HG03095 (cell line): ENCODE data around the gene SGMS1.
A peak's percentile ranks its signal among the peaks of the same experiment; 100 is the strongest.
"Not testable (repeated sequence)": the region's sequence is repeated elsewhere in the genome, so short reads cannot be mapped to it uniquely, and the experiment has no call there.

ENCODE experiments used
- ATAC-seq: cut with Tn5 transposase; IDR thresholded peaks from one replicate; pipeline ENCODE4 v1.9.1; 2021; ENCODE audit warnings: moderate library complexity; ENCODE audit not compliant: unreplicated experiment

Gene SGMS1

GRCh38 chr10:50511492-50512213 is 112.1 kb downstream of the SGMS1 start:
- ATAC-seq, result no peak

DNA sequence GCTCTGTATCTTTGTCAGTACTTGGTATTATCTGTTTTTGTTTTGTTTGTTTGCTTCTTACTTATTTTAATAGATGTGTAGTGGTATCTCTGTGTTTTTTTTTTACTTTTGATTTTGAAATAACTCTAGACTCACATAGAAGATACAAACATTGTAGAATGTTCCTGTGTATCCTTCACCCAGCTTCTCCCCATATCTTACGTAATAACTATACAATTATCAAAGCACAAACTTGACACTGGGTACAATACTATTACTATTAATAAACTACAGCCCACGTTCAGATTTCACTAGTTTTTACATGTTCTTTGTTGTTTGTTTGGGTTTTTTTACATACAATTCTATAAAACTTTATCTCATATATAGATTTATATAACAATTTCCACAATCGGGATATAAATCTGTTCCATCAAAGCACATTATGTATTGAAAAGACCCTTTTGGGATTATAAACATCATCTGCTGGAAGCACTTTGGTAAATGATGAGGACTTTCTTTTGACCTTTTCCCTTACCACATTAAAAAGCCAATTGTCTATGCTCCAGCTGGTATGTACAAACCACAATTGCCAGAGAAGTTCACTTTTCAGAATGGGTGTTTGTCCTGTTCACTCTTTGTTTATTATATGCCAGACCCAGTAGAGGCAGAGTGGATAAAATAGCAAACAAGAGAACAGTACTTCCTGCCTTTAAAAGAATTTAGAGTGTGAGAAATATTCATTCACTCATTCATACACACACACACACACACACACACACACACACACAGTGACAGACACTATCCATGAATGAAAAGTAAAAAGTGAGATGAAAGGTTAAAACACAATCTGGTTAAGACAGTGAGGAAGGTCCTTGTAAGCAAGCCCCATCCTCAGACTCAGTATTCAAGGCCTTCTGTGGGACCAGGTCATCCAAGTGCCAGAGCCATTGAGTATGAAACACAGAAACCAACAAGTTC is 113.0 kb downstream of the SGMS1 start:
- ATAC-seq, result no peak

DNA sequence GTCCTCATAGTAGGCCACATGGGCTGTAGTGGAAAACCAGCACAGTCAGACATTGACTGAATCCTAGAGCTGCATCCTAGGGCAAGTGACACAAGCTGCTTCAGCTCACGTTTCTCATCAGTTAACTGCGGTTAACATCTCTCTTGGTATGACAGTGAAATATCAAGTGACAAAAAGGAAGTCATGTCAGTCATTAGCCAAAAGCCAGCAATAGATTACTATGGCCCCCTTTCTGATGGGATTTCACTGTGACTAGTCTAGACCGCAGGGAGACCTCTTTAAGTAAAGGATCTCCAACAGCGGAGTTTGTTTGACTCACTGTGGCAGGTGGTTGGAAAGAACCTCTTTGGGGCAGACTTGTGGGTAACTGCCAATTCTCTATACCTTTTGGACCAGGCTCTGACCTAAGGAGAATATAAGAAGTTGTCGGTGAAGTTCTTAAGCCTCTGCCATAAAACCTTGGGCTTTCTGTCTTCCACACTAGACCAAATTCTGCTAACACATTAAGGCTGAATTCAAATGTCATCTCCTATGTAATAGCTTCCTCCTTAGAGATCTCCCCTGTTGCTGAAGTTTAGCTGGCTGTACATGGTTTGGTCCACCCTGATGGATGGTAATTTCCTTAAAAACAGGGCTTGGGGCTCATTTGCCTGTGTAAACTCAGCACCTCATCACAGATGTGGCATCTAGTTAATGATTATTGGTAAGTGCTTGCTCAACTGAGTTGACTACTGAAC is 115.3 kb downstream of the SGMS1 start:
- ATAC-seq, result peak; percentile 69

DNA sequence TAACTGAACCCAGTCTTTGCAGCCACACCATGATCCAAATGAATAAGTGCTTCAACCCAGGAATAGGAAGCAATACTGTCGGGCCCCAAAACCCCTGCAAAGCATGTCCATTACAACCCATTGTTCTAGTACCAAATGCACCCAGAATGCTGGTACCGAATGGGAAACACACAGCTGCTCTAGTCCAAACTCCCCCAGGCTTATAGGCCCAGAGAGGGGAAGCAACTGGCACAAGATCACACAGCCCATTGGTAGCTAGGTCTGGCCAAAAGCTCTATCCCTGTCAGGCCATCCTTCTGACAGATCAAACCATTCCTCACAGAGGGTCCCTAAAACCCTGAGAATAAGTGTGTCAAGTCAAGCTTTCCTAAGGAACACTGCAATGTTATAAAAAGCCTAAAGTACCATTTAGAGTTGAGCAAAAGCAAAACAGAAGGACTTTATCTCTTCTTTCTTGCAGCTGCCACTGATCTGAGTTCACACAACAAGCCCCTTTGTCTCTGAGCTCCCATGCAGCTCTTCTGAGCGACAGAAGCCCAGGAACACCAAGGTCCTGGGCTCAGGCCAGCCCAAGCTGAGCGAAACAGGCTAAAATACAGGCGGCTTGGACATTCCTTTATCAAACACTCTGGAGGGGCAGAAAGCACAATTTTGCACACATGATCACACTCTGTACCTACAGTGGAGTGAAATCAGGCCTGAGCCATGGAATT is 116.7 kb downstream of the SGMS1 start:
- no peak for ATAC-seq

- no peak for ATAC-seq
These were observed 119.4 kb downstream of the SGMS1 start for GRCh38 chr10:50504389-50504788.

DNA sequence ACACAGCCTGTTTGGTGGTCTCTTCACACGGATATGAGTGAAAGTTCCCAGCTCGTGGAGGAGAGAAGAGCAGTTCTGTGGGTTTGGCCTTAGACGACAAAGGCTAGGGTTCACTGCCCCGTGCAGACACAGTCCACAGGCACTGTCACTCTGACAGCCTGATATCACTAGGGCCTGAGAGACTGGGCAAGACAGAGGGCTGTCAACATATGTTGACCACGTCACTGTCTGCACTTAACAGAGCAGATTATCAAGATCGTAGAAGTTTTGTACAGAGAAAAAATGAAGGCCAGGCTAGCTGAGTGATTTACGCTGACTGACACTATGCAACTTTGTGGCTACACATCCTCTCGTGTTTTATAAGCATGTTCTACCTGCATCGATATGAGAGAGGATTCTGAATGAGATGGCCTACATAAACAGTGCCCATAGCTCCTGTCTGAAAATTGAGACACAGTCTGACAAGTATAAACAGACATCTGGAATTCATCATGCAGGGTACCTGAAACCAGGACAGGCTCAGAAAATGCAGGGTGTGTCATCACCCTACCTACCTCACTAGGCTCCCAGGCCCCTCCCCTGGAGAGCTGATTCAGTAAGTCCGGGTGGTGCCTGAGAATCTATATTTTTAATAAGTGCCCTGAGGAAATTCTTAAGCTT is 120.0 kb downstream of the SGMS1 start:
- no peak for ATAC-seq

- not testable (repeated sequence) for ATAC-seq
These were observed 120.6 kb downstream of the SGMS1 start for GRCh38 chr10:50503156-50503555.

DNA sequence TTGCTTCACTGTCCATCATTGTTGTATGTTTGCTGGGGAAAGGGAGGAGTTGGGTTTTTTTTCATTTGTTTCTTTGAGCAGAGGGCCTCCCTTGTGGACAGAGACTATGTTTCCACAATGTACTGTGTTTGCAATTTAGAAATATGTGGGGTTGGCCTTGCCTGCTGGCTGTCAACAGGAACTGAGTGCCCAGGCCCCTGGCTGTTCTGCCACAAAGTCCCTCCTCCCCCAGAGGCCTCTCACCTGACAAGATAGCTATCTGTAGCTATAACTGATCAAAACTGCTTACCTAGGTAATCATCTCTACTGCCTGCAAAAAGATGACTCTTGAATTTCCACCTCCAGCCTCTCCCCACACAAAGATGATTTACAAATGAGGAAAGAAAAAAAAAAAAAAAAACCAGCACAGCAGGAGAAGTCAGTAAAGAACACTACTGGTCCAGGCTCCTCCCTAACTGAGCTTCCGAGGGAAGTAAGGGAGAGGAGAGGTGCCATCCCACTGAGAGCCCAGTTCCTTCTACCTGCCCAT is 121.8 kb downstream of the SGMS1 start:
- ATAC-seq, result no peak

DNA sequence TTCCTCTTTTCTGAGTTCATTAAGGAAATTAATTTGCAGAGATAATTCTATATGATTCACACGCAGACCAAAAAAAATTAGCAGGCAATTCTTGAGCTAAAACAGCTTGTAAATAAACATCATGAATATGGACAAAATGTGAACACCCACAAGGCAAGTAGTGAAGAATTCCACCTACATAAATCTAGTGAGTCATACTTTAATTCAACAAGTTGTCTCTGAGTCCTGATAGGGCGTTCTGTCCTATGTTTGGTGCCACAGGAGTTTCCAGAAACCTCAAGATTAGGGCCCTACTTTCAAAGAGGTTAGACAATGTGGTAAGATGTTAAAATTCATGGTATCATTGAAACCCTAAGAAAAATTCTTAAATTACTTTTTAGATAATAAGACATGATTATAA is 122.3 kb downstream of the SGMS1 start:
- ATAC-seq, result no peak

DNA sequence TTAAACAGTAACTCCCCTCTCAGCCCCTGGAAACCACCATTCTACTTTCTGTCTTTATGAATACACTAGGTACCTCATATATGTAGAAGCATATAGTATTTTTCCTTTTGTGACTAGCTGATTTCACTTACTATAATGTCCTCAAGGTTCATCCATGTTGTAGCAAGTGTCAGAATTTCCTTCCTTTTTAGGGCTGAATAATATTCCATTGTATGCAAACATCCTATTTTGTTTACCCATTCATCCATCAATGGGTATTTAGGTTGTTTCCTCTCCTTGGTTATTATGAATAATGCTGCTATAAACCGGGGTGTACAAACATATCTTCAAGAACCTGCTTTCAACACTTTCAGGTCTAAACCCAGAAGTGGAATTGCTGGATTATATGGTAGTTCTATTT is 125.3 kb downstream of the SGMS1 start:
- ATAC-seq, result no peak

GRCh38 chr10:50497758-50498157 is 126.0 kb downstream of the SGMS1 start:
- ATAC-seq, result peak; percentile 92

DNA sequence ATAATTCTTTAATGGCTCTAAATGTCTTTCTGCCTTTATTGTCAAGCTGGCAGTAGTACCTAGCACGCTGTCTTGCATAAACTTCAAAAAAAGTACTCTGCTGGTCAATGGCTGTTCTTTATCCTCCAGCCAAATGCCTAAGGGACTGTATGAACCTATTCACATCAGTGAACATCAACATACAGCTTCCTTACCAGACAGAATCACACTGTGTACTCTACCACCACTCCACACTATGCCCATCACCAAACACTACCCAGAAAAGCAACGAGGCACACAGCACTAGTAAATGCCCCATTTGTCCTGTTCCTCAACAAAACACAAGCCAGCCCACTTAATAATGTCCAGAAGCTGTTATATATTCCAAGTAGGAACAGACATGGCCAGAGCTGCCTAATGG is 127.5 kb downstream of the SGMS1 start:
- ATAC-seq, result no peak

- ATAC-seq, result no peak
These were observed 133.5 kb downstream of the SGMS1 start for GRCh38 chr10:50490241-50490640.

- ATAC-seq, result not testable (repeated sequence)
These were observed 139.2 kb downstream of the SGMS1 start for GRCh38 chr10:50484550-50484949.

DNA sequence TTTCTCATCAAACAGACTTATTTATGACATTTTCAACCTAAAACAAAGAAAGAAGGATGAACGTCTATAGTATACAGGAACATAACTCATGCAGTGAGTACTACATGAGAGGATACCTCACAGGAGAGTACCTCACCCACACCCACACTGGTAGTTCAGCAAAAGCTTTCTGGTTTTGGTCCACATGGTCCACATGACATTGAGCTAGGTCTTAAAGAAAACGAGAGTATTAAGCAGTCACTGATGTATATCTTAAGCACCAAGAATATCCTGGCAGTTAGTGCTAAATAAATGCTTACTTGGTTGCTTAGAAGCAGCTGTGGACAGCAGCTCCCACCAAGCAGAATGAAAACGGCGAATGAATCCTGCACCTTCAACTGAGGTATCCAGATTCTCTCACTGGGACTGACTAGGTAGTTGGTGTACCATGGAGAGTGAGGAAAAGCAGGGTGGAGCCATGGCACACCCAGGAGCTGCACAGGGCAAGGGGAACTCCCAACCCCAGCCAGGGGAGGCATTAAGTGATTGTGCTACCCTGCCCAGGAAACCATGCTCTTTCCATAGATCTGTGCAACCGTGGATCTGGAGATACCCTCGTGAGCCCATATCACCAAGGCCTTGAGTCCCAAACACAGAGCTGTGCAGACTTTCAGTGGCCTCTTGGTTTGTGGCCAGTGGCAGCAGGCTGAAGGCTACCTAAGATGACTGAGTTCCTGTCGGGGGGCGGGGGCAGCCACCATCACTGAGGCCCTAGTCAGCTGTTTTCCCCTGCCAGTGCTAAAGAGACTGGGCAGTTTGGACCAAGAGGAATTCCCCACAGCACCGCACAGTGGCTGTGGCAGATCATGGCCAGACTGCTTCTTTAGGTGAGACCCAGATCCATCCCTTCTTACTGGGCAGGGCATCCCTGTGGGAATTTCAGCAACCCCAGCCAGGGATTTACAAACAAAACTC is 143.4 kb downstream of the SGMS1 start:
- no peak for ATAC-seq

- no peak for ATAC-seq
These were observed 146.2 kb downstream of the SGMS1 start for GRCh38 chr10:50477287-50478203.

- ATAC-seq, result no peak
These were observed 150.0 kb downstream of the SGMS1 start for GRCh38 chr10:50473756-50474155.

GRCh38 chr10:50472914-50473313 is 150.8 kb downstream of the SGMS1 start:
- no peak for ATAC-seq
